Mesothelial cell of epicardium (in vitro differentiated cells): Measurements from ENCODE around the gene APOBEC2. TPM values are rescaled to one million over a fixed set of nuclear protein-coding genes. Genes with fewer than 3 reads are reported as not detected.

Experiments
- DNase-seq, 2 experiments: peaks; one replicate each; pipeline ENCODE4 v3.0.0; 2021; ENCODE audit warnings: low spot score in 2 of 2; ENCODE audit not compliant: unreplicated experiment in 2 of 2
- H3K27ac Mint-ChIP-seq: 2 replicates; pipeline ENCODE4 v1.8.0; 2021; ENCODE audit warnings: mixed read lengths
- H3K27me3 Mint-ChIP-seq: 2 replicates; pipeline ENCODE4 v1.8.0; 2021; ENCODE audit warnings: low read depth, mixed read lengths
- H3K36me3 Mint-ChIP-seq: 2 replicates; pipeline ENCODE4 v1.8.0; 2021; ENCODE audit warnings: mixed read lengths
- H3K4me1 Mint-ChIP-seq: 2 replicates; pipeline ENCODE4 v1.8.0; 2021; ENCODE audit warnings: mixed read lengths
- H3K4me3 Mint-ChIP-seq: 2 replicates; pipeline ENCODE4 v1.8.0; 2021; ENCODE audit warnings: mild to moderate bottlenecking, moderate library complexity, mixed read lengths
- H3K9me3 Mint-ChIP-seq: 2 replicates; pipeline ENCODE4 v1.8.0; 2021; ENCODE audit warnings: mixed read lengths
- total RNA-seq: library from RNA; stranded (reverse); gene quantifications from 3 replicates; pipeline ENCODE4 v1.2.1, GENCODE V29; 2021
- TF ChIP-seq, protein P1 (sequence below): fragments of 200-600 bp; sonication (generic); IDR thresholded peaks from one replicate; pipeline ENCODE4 v1.5.0; 2021; ENCODE audit warnings: antibody characterized with exemption; ENCODE audit not compliant: unreplicated experiment

APOBEC2 gene
- total RNA-seq, 1 donor from 2014 or later, result 0.51 TPM

DNA sequence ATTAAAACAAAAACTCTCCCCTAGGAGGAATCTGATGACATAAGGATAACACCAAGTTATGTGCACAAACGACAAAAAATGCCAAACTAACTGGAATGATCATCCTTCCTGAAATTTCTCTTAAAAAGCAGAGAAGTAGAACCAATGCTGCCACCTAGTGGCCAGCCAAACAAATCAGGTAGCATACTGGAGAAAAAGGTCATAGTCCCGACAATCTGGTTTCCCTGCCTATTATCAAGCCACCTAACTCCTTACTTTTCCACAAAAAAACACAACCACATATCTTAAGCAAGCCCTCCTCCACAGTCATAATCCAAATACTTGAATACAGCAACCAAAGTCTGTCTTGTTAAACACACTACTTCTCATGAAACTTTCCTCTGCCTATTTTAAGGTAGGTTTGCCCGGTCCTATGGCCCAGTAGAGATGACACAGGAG, 13.9 kb downstream of the APOBEC2 start:
- Mint-ChIP-seq H3K36me3 (peaks cover 10% of the 10 kb centered on the region), H3K27me3 (no peaks in the 10 kb centered on the region), H3K9me3 (no peaks in the 10 kb centered on the region), H3K4me3 (no peak overlapping the region), H3K4me1 (peaks cover 20% of the 10 kb centered on the region), H3K27ac (peak overlapping the region; percentile 32)
- TF ChIP-seq, protein P1, sequence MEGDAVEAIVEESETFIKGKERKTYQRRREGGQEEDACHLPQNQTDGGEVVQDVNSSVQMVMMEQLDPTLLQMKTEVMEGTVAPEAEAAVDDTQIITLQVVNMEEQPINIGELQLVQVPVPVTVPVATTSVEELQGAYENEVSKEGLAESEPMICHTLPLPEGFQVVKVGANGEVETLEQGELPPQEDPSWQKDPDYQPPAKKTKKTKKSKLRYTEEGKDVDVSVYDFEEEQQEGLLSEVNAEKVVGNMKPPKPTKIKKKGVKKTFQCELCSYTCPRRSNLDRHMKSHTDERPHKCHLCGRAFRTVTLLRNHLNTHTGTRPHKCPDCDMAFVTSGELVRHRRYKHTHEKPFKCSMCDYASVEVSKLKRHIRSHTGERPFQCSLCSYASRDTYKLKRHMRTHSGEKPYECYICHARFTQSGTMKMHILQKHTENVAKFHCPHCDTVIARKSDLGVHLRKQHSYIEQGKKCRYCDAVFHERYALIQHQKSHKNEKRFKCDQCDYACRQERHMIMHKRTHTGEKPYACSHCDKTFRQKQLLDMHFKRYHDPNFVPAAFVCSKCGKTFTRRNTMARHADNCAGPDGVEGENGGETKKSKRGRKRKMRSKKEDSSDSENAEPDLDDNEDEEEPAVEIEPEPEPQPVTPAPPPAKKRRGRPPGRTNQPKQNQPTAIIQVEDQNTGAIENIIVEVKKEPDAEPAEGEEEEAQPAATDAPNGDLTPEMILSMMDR, result peak; percentile 94
- DNase-seq, result peak; percentile 54 to 77

DNA sequence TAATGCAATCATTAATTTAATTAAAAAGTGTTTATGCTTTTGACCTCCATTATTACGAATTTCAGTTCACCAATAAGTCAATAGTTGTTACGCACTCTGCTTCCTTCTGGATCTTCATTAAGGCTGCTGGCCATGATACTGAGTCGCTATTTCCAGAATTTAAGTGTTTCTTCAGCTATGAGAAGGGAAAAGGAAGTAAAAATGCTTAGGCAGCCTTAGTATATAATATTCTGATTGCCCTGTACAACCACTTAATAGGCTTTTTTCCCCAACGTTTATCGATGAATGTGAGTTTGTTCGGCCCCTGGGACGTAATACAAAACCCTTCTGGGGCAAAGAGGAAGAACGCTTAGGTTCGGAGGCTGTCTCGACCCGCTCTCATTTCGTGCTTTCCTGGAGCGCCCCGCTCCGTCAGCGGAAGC, 18.5 kb downstream of the APOBEC2 start:
- Mint-ChIP-seq H3K27ac (peak overlapping the region; percentile 98), H3K27me3 (no peaks in the 10 kb centered on the region), H3K36me3 (peaks cover 6% of the 10 kb centered on the region), H3K9me3 (no peaks in the 10 kb centered on the region), H3K4me3 (peak overlapping the region; percentile 89), H3K4me1 (peaks cover 42% of the 10 kb centered on the region)
- DNase-seq, result no peak
- TF ChIP-seq, protein P1, result no peak

DNA sequence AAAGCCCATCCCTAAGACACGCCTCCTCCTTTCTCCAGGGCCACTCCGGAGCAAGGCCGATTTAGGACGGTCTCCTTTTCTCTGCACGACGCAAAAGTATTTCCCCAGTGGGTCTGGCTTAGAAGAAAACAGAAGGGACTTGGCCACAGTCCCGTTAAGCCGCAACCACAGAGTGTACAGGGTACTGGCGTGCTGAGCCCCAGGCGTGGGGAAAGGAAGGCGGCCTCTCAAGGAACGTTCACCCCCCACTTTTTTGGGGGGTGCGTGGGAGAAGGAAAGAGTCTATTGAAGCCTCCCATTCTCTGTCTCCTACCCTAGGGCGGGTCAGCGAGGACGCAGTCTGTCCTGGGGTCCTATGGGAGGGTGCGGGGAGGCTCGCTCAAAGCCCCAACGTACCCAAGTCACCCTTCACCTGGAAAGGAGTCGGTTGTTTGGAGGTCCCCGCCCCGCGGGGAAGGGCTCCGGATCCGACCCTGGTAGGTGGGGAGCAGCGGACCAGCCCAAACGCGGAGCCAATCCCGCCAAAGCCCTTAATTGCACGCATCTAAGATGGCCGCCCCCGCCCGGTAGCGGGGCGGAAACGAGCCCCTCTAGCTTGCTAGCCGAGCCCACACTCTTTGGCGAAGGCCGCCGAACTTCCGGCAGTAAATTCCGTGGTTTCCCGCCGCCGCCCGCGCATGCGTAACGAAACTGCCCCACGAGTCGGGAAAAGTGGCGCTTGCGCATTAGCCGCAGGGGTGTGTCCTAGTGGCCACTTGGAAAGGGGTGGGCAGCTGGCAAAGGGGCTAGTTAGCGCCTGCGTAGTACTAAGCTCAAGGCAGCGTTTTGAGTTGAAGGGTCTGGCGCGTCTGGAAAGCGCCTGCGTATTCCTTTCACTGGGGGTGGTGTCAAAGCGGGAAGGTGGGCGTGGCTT, 19.2 kb downstream of the APOBEC2 start, which contains the start of gene OARD1:
Gene OARD1 (minus strand): TSS at position 434 of the 913 bp plus-strand sequence. CDS start 722 bp downstream, outside the sequence.
- Mint-ChIP-seq H3K36me3 (peaks cover 1% of the 10 kb centered on the region), H3K27me3 (no peaks in the 10 kb centered on the region), H3K27ac (peak within 1 kb of the TSS; percentile 98), H3K4me1 (peaks cover 40% of the 10 kb centered on the region), H3K4me3 (peak within 1 kb of the TSS; percentile 94), H3K9me3 (no peaks in the 10 kb centered on the region)
- DNase-seq, result peak; percentile 100
- TF ChIP-seq, protein P1, result no peak

DNA sequence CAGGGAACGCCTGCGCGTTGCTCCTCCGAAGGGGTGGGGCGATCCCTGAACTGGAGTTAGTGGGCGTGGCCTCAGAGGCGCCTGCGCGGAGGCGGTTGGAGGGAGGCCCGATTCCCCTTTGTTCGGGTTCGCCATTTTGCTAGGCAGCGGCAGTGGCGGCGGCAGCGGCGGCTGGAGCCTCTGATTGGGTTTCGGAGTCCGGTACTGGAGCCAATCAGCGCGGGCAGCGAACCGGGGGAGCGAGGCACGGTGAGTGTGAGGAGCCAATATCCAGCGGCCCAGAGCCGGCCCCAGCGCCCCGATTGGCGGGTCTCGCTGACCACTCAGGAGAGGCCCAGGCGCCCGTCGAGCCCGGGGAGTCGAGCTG, 19.8 kb downstream of the APOBEC2 start, which contains the start of gene NFYA:
Gene NFYA (plus strand): TSS at position 139 of the 367 bp plus-strand sequence. CDS start 6,116 bp downstream, outside the sequence.
- TF ChIP-seq, protein P1, result no peak
- DNase-seq, result no peak
- no peaks in the 10 kb centered on the region for H3K9me3 Mint-ChIP-seq
- peak within 1 kb of the TSS; percentile 94 for H3K4me3 Mint-ChIP-seq
- H3K36me3 Mint-ChIP-seq, result no peaks in the 10 kb centered on the region
- H3K27me3 Mint-ChIP-seq, result no peaks in the 10 kb centered on the region
- H3K27ac Mint-ChIP-seq, result peak within 1 kb of the TSS; percentile 98
- peaks cover 44% of the 10 kb centered on the region for H3K4me1 Mint-ChIP-seq

DNA sequence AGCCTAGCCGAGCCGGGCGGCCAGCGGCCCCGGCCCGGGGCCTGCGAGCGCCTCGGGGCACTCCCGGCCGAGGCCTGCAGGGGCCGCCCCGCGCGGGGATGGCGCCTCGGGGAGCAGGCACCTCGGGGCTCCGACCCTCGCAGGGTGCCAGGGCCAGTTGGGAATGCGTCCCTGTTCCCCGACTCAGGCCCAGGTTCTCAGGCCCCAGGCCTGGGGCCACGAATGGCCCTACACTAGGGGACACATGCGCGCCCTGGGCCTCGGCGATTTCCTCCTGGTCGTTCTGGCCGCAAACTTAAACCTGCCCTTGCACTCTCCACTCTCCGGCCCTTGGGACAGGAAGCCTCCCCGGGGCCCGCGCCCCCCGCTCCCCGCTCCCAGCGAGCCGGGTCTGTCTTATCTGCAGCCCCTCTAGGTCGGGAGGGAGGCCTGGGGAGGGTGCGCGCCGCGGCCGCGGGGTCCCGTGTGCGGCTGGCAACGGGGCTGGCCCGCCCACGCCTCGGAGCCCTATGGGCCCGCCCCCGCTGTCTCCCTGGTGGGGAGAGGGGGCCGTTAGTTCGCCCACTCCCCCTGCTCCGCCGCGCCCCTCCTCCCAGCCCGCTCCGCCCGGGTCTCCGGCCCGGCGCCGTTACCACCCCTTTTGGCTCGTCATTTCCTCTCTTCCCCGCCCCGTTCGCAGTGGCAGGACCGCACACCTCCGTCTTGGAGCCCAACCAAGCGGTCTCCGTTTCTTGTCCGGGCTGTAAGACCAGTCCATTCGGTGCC, 20.4 kb downstream of the APOBEC2 start:
- Mint-ChIP-seq H3K27ac (peak overlapping the region; percentile 98), H3K4me1 (peaks cover 47% of the 10 kb centered on the region), H3K4me3 (peak overlapping the region; percentile 94), H3K9me3 (no peaks in the 10 kb centered on the region), H3K36me3 (no peaks in the 10 kb centered on the region), H3K27me3 (no peaks in the 10 kb centered on the region)
- TF ChIP-seq, protein P1, result peak; percentile 51
- peak; percentile 83 to 90 for DNase-seq
